Epithelial cell of prostate (primary cell): ENCODE data around the gene CTXND1.
"Not testable (repeated sequence)": the region's sequence is repeated elsewhere in the genome, so short reads cannot be mapped to it uniquely, and the experiment has no call there.

ENCODE experiments used
- DNase-seq: peaks from one replicate; pipeline ENCODE4 v3.0.0-alpha.2; 2011; ENCODE audit warnings: low read depth, low spot score
- H3K27ac ChIP-seq: fragments of 450-650 bp; 2 replicates; pipeline ENCODE4 v1.5.1; 2017; ENCODE audit warnings: mild to moderate bottlenecking

The CTXND1 gene

DNA sequence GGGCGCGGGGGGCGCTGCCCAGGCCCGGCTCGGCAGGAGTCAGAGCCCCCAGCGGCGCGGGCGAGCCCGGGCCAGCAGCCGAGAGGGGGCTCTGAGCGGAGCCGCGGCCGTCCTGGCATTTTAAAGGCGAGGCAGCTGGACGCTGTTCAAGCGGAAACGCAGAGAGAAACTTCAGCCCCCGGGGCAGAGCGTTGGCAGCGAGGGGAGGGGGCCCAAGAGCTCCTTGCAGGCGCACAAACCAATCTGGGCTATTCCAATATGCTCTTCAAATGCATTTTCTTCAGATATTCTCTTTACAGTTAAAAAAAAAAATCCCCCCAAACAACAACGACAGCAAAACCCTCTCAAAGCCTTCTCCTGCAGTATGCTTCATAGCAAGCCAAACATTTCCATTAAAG is at the start of gene CTXND1:
Gene CTXND1, minus strand, starts transcription at position 93 of the 398 bp plus-strand sequence. CDS start 50,264 bp downstream, outside the sequence.
- DNase-seq = no peak

DNA sequence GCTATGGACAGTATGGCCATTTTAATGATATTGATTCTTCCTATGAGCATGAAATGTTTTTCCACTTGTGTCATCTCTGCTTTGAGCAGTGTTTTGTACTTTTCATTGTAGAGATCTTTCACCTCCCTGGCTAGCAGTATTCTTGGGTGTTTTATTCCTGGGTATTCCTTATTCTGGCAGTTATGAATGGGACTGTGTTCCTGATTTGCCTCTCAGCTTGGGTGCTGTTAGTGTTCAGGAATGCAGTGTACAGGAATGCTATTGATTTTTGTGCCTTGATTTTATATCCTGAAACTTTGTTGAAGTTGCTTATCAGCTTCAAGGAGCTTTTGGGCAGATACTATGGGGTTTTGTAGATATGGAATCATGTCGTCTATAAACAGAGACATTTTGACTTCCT is 49.5 kb upstream of the CTXND1 start:
- DNase-seq = no peak
- no peak overlapping the region for H3K27ac ChIP-seq

More for the DNA sequence above, at the start of gene CTXND1:
- no peak within 1 kb of the TSS for H3K27ac ChIP-seq

DNA sequence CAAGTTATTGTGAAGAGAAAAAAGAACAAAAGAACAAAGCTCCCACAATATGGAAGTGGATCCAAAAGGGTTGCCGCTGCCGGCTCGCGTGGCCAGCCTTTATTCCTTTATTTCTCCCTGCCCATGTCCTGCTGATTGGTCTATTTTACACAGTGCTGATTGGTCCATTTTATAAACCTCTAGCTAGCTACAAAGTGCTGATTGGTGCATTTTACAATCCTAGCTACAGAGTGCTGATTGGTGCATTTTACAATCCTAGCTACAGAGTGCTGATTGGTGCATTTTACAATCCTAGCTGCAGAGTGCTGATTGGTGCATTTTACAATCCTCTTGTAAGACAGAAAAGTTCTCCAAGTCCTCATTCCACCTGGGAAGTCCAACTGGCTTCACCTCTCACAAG is 43.8 kb upstream of the CTXND1 start:
- not testable (repeated sequence) for DNase-seq, H3K27ac ChIP-seq

DNA sequence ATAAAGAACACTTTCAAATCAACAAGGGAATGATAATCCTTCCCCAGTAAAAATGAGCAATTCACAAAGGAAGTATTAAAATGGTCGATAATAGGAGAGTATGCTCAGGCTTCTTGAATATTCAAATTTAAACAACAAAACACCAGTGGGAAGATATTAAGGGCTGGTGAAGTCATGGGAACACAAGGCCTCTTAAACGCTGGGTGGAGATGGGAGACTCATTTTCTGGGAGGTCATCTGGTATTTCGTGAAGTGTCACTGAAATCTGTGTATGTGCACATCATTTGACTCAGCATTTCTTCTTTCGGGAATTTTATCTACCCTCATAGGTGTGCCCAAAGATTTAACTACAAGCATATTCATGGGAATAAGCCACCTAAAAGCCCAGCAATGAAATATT is 40.1 kb upstream of the CTXND1 start:
- no peak overlapping the region for H3K27ac ChIP-seq
- no peak for DNase-seq

DNA sequence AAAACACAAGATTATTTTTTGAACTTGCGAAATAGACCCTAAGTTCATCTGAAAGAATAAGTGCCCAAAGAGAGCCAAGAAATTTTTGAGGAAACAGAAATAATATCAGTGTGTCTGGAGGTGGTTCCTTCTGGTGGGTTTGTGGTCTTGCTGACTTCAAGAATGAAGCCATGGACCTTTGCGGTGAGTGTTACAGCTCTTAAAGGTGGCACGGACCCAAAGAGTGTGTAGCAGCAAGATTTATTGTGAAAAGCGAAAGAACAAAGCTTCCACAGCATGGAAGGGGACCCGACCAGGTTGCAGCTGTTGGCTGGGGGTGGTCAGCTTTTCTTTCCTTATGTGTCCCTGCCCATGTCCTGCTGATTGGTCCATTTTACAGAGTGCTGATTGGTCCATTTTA is 38.9 kb upstream of the CTXND1 start:
- not testable (repeated sequence) for H3K27ac ChIP-seq, DNase-seq

DNA sequence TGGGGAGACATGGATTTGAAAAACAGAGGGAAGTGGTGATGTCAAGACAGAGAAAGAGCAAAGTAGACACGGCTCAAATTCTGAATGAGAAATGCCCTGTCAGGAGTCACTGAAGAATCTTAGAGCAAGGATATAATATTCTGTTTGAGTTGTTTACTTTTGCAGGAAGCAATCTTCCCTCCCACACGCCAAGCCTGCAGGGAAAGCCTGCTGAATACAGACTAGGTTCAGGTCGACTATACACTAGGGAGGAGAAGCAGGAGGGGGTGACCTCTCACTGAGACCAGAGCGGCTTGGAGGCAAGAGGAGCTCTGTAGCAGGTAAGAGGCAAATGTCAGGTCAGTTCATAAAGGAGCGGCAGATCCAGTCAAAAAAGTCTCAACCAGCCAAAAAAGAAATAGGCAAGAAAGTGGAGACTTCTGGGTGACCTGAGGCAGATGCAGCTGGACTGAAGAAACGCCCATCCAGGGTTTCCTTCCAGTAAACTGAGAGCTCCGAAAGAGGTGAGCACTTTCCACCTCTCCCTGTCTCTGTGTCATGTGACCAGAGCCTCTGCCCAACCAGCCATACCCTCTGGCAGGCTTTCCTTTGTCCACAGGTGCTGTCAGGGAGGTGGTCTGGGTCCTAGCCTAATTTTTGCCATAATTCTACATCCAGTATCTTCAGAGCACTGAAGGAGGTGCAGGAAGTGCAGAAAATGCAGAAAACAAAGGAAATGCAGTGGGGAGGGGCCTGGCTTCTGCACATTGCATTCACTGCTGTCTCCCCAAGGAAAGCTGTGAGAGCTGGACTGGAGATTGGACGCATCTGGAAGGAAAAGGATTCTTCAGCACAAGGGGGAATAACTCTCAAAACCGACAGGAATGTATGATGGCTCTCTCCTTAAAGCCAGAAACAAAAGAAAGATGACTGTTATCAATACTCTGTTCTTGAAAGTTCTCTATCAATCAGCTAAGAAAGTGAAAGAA is 37.8 kb upstream of the CTXND1 start:
- DNase-seq = no peak
- no peak overlapping the region for H3K27ac ChIP-seq

DNA sequence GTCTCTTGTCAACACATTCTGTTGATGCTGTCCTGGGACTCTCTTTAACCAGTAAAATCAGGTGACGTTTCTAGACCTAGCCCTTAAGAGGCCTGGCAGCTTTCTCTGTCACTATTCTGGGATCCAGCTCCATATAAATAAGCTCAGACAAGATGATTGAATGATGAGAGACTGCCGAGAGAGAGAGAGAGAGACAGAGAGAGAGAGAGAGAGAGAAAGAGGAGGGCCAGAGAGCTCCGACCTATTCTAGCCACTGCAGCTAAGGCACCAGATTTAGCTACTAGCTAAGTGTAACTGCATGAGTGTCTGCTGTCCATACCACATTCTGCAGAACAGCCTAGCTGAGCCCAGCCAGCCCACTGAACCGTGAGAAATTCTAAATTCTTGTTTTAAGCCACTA is 36.1 kb upstream of the CTXND1 start:
- DNase-seq = no peak
- no peak overlapping the region for H3K27ac ChIP-seq

DNA sequence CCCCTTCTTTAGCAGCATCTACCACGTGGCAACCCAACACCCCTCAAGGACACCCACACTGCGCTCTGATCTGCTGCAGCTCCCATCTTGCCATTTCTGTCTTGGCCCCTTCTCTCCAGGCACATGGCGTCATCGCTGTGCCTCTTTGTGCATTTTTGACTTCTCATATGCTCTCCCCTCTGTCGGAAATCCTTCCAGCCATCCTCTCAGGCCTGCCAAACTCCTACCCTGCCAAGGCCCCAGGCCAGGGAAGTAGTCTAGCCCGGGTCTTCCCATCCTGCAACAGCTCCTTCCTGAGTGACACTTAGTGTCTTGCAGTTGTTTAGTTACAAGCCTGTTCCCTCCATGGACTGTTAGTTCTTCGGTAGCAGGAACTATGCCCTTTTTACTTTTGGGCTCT is 34.0 kb upstream of the CTXND1 start:
- H3K27ac ChIP-seq = no peak overlapping the region
- no peak for DNase-seq

DNA sequence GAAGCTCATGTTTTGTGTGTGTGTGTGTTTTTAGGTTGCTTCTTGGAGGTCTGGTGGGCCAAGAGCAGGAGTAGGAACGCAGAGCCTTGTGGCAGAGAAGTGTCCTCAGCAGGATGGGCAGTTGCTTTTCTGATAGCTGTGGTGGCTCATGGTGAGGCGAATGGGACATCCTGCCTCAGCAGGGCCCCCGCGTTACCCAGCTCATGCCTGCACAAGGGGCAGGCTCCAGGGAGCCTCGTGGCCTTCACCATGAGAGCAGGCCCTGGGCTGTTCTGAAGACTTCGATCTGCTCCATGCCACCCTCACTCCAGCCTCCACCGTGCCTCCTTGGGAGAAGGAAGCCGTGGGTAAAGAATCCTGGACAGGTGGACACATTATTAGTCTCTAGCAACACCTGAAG is 33.4 kb upstream of the CTXND1 start:
- no peak overlapping the region for H3K27ac ChIP-seq

DNA sequence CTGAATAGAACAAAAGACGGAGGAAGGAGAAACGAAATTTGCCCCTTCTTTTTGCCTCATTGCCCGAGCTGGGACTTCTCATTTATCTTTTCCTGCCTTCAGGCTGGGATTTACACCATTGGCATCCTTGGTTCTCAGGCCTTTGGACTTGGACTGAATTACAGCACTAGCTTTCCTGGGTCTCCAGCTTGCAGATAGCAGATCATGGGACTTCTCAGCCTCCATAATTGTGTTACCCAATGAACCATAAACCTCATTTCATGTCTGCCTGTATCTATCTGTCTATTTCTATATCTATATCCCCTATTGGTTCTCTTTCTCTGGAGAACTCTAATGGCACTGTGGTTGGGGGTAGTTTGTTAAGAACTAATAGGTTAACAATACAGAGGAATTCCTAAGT is 31.5 kb upstream of the CTXND1 start:
- no peak overlapping the region for H3K27ac ChIP-seq

More for the DNA sequence above, 33.4 kb upstream of the CTXND1 start:
- no peak for DNase-seq

DNA sequence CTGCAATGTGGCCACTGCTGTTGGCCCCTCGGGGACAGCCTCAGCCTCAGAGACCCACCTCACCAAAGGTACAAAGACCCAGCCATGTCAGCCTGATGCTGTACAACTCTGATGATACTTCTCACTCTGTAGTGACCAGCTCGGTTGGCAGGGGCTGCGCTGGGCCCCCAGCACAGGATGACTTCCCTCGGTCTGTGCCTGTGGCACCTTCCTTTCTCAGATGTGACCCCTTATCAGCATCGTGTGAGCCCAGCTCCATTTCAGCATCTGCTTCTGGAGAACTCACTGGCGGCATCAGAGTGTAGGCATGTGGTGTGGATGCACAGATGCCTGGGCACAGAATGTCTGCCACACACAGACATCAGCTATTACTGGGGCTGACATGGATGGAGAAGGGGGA is 25.1 kb upstream of the CTXND1 start:
- no peak overlapping the region for H3K27ac ChIP-seq
- no peak for DNase-seq

More for the DNA sequence above, 31.5 kb upstream of the CTXND1 start:
- no peak for DNase-seq

DNA sequence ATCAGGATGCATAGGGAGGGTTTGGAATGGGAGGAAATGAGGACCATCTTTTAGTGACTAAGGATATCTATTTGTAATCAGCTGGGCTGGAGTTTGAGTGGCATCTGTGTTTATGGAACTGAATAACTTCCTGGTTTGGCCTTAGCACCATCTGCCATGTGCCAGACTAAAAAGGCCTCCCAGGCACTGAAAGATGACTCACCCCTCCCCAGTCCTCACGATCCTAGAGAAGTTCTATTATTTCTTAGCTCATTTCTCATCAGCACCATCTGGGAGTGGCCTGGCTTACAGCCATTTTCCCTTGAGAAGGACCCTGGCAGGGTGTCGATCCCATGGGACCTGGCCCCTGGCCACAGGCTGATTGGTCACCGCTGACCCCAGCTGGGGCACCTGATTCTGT is 23.9 kb upstream of the CTXND1 start:
- no peak overlapping the region for H3K27ac ChIP-seq
- DNase-seq = peak; percentile 10

DNA sequence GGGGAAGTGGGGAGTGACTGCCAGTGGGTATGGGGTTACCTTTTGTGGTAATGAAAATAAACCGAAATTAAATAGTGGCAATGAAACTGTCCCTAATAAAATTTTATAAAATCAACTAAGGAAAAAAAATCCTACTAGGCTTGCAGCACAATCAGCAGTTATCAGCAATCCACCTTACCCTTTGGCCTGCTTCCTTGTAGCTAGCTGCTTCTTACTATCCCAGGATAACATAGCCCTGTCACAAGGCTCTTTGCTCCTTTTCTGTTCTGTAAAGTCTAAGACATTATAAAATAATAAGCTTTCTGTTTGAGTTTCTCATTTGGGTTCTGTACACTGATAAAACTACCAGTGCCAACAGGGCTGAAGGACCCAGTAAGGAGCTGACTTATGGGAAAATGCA is 23.0 kb upstream of the CTXND1 start:
- no peak overlapping the region for H3K27ac ChIP-seq
- no peak for DNase-seq

DNA sequence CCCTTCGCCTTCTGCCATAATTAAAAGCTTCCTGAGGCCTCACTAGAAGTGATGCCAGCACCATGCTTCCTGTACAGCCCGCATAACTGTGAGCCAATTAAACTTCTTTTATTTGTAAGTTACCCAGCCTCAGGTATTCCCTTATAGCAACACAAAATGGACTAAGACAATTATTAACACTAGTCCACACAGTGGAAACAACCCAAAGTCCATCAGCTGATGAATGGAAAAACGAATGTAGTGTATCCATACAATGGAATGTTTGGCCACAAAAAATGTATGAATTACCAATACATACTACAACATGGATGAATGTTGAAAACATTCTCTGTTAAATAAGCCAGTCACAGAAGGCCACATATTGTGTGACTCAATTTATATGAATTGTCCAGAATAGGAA is 22.5 kb upstream of the CTXND1 start:
- no peak overlapping the region for H3K27ac ChIP-seq
- no peak for DNase-seq

DNA sequence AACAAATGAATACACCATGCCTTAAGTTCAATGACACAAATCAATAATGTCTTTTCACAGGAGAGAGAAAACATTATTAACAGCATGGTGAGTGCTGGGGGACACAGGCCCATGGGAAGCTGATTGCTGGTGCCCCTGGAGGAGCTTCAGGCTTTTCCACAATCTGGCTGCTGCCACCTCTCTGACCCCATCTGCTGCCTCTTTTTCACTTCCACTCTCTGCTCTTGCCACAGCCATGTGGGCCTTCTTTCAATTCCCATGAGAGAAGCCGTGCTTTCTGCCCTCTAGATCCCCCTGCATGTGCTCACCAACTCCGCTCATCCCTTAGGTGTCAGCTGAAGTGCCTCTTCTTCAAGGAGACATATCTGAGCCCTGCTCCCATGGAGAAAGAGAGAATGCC is 21.0 kb upstream of the CTXND1 start:
- no peak overlapping the region for H3K27ac ChIP-seq
- DNase-seq = no peak

DNA sequence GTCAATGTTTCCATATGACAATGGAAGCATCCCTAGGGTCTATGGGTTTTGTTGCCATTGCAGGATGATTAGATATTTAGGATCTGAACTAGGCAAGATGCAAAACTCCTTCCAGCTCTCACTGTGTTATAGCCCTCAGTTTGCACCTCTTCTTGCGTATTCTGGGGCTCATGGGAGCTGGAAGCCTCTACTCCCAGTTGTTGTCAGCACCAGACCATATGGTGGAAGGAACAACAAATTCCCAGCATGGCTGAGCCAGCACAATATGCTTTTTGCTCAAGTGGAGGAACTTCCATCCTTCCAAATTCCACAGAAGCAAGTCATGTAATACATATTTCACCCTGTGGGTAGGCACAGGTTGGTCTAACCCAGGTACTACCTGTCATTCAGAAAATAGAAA is 18.5 kb upstream of the CTXND1 start:
- DNase-seq = no peak
- no peak overlapping the region for H3K27ac ChIP-seq

DNA sequence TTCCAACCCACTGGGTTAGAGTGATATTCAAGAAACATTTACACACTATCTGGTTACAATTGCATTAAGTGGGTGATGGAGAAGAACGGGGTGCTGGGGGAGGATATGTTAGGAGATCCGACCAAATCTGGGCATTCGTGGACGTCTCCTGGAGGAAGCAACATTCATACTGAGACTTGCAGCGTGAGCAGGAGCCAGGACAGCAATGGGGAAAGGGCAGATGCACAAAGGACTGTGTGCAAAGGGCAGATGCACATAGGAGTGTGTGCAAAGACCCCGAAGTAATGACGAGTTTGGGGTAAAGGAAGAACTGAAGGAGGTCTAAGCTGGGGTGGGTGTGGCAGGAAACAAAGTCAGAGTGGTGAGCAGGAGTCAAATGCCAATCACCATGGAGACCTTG is 16.1 kb upstream of the CTXND1 start:
- no peak for DNase-seq
- no peak overlapping the region for H3K27ac ChIP-seq

DNA sequence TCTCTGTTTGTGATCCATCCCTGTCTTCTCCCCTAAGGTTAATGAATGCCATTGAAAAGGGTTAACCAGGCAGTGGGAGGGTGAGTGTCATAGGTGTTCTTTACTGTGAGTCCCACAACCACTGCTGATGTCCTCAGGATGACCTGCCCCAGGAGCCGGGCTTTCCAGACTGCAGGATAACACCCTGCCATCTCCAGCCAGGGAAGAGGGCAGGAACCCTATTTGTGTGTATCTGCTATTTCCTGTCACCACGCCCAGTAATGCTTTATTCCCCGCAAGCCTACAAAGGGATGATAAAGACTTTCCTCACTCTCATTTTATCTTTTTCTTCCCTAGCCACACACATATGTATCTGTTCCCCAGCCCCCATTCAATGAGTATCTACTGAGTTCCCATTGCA is 15.6 kb upstream of the CTXND1 start:
- no peak overlapping the region for H3K27ac ChIP-seq
- no peak for DNase-seq

DNA sequence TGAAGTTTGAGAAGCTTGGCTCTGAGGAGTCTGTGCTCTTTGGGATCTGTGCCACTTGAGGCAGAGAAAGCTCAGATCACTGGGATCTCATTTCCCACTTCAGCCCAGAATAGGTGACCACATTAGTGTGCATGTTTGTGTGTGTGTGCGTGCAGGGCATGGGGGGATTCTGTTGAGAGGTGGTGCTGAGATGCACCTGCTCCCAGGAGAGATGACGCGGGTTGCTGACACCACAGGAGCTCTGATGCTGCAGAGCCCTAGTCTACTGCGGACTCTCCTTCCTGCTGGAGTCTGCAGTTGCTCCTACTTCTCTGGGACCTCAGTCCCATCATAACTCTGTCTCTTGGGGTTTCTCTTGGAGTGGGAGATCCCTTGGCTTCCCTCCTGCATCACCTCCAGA is 14.7 kb upstream of the CTXND1 start:
- no peak for DNase-seq
- no peak overlapping the region for H3K27ac ChIP-seq

DNA sequence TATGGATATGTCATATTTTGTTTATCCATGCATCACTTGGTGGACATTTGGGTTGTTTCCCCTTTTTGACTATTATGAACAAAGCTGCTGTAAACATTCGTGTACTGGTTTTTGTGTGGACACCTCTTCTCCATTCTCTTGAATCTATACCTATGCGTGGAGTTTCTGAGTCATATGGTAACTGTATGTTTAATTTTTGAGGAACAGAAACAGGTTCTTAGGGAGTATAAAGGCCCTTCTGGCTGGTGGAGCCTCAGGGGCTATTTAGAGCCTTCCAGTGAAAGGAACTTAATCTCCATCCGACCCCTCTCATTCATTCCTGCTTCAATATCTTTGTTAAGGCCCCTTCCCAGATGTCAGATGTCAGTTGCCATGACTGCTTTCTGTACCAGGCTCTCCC is 14.1 kb upstream of the CTXND1 start:
- DNase-seq = no peak
- no peak overlapping the region for H3K27ac ChIP-seq

DNA sequence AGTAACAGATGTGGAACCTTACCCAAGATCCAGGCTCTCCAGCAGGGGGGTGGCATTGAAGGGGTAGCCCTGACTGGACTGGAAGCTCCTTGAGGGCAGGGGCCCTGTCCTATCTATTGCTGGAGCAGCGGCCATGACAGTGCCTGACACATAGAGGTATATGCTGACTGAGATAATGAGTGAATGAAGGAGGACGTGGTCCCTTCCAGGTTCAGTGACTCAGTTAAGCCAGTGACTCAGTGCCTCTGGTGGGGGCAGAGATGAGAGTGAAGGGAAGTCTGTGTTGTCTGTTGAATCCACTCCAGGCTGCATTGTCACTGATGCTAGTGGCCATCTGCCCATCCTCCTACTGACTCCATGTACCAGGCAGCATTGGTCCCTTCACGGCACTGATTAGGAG is 13.0 kb upstream of the CTXND1 start:
- H3K27ac ChIP-seq = no peak overlapping the region
- DNase-seq = no peak

DNA sequence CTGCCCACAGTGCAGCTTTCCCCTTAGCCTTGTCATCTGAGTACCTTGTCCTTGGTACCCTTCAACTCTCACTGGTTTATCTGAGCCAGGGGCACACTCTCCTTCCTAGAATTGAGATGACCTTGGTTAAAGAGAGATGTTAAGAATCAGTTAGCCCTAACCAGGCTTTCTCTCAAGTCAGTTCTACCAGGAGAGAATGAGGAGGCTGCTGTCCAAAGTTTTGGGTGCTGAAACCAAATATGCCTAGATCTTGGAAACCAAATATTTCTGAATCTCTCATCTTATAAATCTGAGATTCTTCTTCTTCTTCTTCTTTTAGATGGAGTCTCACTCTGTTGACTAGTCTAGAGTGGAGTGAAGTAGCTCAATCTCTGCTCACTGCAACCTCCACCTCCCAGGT is 12.0 kb upstream of the CTXND1 start:
- DNase-seq = no peak
- H3K27ac ChIP-seq = no peak overlapping the region
